ENCODE data around the gene MSMP. TPM values are rescaled to one million over a fixed set of nuclear protein-coding genes. Genes with fewer than 3 reads are reported as not detected.

MSMP gene
- total RNA-seq, 1 experiment from 2014 or later, result not detected

GRCh38 chr9:35741740-35742139 is 12.3 kb downstream of the MSMP start:
- no peaks in the 10 kb centered on the region; the same call in 1 of the 2 replicates for H3K36me3 ChIP-seq (ENCODE audit: low read depth)
- POLR2A ChIA-PET (ENCODE audit: unreplicated experiment), result no interaction called here

GRCh38 chr9:35740243-35740642 is 13.8 kb downstream of the MSMP start:
- Histone ChIP-seq H3F3A (ENCODE audit: insufficient read depth, low read depth) (peaks cover 10% of the 10 kb centered on the region; the same call in 1 of the 2 replicates), H3K79me2 (ENCODE audit: low read depth) (peaks cover 2% of the 10 kb centered on the region; the same call in 1 of the 2 replicates), H3K4me1 (replicated peaks; ENCODE audit: insufficient read depth) (no peaks in the 10 kb centered on the region), H3K4me2 (no peak overlapping the region), H3K27ac (no peak overlapping the region), H3K4me3 (no peak overlapping the region), H3K9me2 (ENCODE audit: insufficient read depth) (no peaks in the 10 kb centered on the region), H3K27me3 (ENCODE audit: insufficient read depth, low read depth) (no peaks in the 10 kb centered on the region), H3K9me3 (ENCODE audit: insufficient read depth, low read depth) (no peaks in the 10 kb centered on the region), H2AFZ (no peak overlapping the region), H3K36me3 (ENCODE audit: low read depth) (peaks cover 7% of the 10 kb centered on the region; the same call in 1 of the 2 replicates), H4K20me1 (ENCODE audit: insufficient read depth) (no peaks in the 10 kb centered on the region)
- BruUV-seq (replicated peaks), result no TSS peak
- DNase-seq, result no peak
- ChIA-PET POLR2A (ENCODE audit: unreplicated experiment) (no interaction called here), CTCF (no interaction called here)
- no peak for TF ChIP-seq CTCF (conservative IDR thresholded peaks at IDR 0.05)
- TF ChIP-seq EZH2 (IDR thresholded peaks at IDR 0.05; ENCODE audit: low read depth), result no peak
- intact Hi-C loops (cut with micrococcal nuclease; ENCODE audit: unreplicated experiment), result no loop called here

More at GRCh38 chr9:35741740-35742139, 12.3 kb downstream of the MSMP start:
- Histone ChIP-seq H2AFZ (no peak overlapping the region), H3K79me2 (ENCODE audit: low read depth) (peaks cover 17% of the 10 kb centered on the region), H3K27me3 (ENCODE audit: insufficient read depth, low read depth) (no peaks in the 10 kb centered on the region), H3K4me1 (replicated peaks; ENCODE audit: insufficient read depth) (peaks cover 13% of the 10 kb centered on the region), H3K4me2 (no peak overlapping the region), H3K9me3 (ENCODE audit: insufficient read depth, low read depth) (no peaks in the 10 kb centered on the region), H3F3A (ENCODE audit: insufficient read depth, low read depth) (peaks cover 8% of the 10 kb centered on the region; the same call in 1 of the 2 replicates), H4K20me1 (ENCODE audit: insufficient read depth) (peaks cover 9% of the 10 kb centered on the region; the same call in 1 of the 2 replicates), H3K9me2 (ENCODE audit: insufficient read depth) (no peaks in the 10 kb centered on the region), H3K27ac (no peak overlapping the region), H3K4me3 (no peak overlapping the region)
- BruUV-seq (replicated peaks), result no TSS peak
- TF ChIP-seq EZH2 (IDR thresholded peaks at IDR 0.05; ENCODE audit: low read depth) (no peak), CTCF (conservative IDR thresholded peaks at IDR 0.05) (no peak)
- CTCF ChIA-PET, result interaction anchor here (0.6 kb wide), 1 partner anchor 677 kb away, joined by 3 read pairs; no protein-coding TSS in a partner anchor
- intact Hi-C loops (cut with micrococcal nuclease; ENCODE audit: unreplicated experiment), result no loop called here
- no peak for DNase-seq

GRCh38 chr9:35738924-35739323 is 15.2 kb downstream of the MSMP start:
- no peak for DNase-seq
- Histone ChIP-seq H3K4me2 (no peak overlapping the region), H3K4me1 (replicated peaks; ENCODE audit: insufficient read depth) (peaks cover 5% of the 10 kb centered on the region), H3F3A (ENCODE audit: insufficient read depth, low read depth) (peaks cover 11% of the 10 kb centered on the region; the same call in 1 of the 2 replicates), H3K9me2 (ENCODE audit: insufficient read depth) (no peaks in the 10 kb centered on the region), H3K27ac (no peak overlapping the region), H3K9me3 (ENCODE audit: insufficient read depth, low read depth) (no peaks in the 10 kb centered on the region), H2AFZ (no peak overlapping the region), H3K36me3 (ENCODE audit: low read depth) (0 out of 2 replicates have a peak, but pooled peaks cover 12% of the 10 kb centered on the region), H3K27me3 (ENCODE audit: insufficient read depth, low read depth) (no peaks in the 10 kb centered on the region), H3K4me3 (no peak overlapping the region), H3K79me2 (ENCODE audit: low read depth) (peaks cover 9% of the 10 kb centered on the region; the same call in 1 of the 2 replicates), H4K20me1 (ENCODE audit: insufficient read depth) (no peaks in the 10 kb centered on the region)
- intact Hi-C loops (cut with micrococcal nuclease; ENCODE audit: unreplicated experiment), result loop anchor here (10.0 kb wide), 1 partner anchor 254 kb away; no protein-coding TSS in a partner anchor
- BruUV-seq (replicated peaks), result no TSS peak
- no peak for TF ChIP-seq EZH2 (IDR thresholded peaks at IDR 0.05; ENCODE audit: low read depth)
- TF ChIP-seq CTCF (conservative IDR thresholded peaks at IDR 0.05), result no peak
- CTCF ChIA-PET, result no interaction called here
- POLR2A ChIA-PET (ENCODE audit: unreplicated experiment), result no interaction called here

All from PC-9 (cell line).